22Rv1 (cell line): Measurements from ENCODE around the gene SLC4A1AP.
A peak's percentile ranks its signal among the peaks of the same experiment; 100 is the strongest.
"Not testable (repeated sequence)": the region's sequence is repeated elsewhere in the genome, so short reads cannot be mapped to it uniquely, and the experiment has no call there.

Source experiments
- H3K27ac ChIP-seq: fragments of 450-650 bp; 2 replicates; pipeline ENCODE4 v1.5.1; 2017
- CTCF ChIP-seq: fragments of 450-650 bp; IDR thresholded peaks from 2 replicates; pipeline ENCODE4 v1.5.1; 2017; ENCODE audit warnings: mild to moderate bottlenecking
- ZFX ChIP-seq: fragments of 450-650 bp; IDR thresholded peaks from 2 replicates; pipeline ENCODE4 v1.6.1; 2017; ENCODE audit warnings: antibody characterized with exemption, borderline replicate concordance

Gene SLC4A1AP

DNA sequence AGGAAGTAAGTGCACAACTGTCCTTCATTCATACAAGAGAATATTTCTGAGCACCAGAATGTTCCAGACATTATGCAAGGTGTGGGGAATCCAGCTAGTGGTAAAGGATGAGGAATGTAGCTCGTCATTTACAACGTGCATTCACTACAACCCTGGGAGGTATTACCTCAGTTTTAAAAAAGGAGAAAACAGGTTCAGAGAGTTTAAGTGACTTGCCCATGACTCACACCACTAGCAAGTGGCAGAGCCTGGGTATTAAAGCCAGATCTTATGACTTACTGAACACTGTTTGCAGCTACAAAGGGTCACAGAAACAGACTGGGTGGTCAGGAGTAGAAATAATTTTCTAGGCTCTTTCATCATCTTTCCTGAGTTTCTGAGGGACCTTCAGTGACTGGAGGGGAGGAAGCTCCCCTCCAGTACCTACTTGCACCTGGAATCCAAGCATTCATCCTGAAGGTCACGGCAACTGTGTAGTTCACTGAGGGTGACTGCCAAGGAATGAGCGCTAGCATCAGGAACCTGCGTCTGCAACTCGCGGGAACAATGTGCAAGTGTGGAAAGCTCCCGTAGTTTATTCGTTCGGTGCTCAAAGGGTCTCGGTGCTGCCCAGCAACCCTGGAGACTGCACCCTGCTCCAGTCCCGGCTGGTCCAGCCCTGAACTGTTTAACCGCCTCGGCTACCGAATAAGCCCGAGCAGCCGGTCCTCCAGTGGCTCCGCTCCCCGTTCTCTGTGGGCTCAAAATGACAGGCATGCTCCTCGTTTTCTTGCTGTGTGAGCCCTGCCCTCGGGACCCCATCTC lies 35.5 kb upstream of the SLC4A1AP start:
- peak overlapping the region; percentile 50 for H3K27ac ChIP-seq
- no peak for TF ChIP-seq ZFX
- TF ChIP-seq CTCF, result no peak

- TF ChIP-seq CTCF (no peak), ZFX (no peak)
- peak within 1 kb of the TSS; percentile 50 for H3K27ac ChIP-seq
Measured at GRCh38 chr2:27628767-27629709, 34.7 kb upstream of the SLC4A1AP start, which contains the start of the genes CCDC121 and GPN1. Gene CCDC121, minus strand, starts transcription at chr2:27629012. Its CDS starts 1,213 bp downstream, at chr2:27627799. Gene GPN1, plus strand, starts transcription at chr2:27629050. Its CDS starts 9 bp downstream, at chr2:27629059.

GRCh38 chr2:27630257-27630656 lies 33.4 kb upstream of the SLC4A1AP start:
- H3K27ac ChIP-seq, result not testable (repeated sequence)

GRCh38 chr2:27634291-27634690 lies 29.4 kb upstream of the SLC4A1AP start:
- H3K27ac ChIP-seq, result no peak overlapping the region
- TF ChIP-seq ZFX (no peak), CTCF (no peak)

- no peak overlapping the region for H3K27ac ChIP-seq
- TF ChIP-seq ZFX (no peak), CTCF (no peak)
Measured at GRCh38 chr2:27636766-27637165, 26.9 kb upstream of the SLC4A1AP start.

- no peak overlapping the region for H3K27ac ChIP-seq
- TF ChIP-seq CTCF, result no peak
- TF ChIP-seq ZFX, result no peak
Measured at GRCh38 chr2:27638037-27638637, 25.6 kb upstream of the SLC4A1AP start.

DNA sequence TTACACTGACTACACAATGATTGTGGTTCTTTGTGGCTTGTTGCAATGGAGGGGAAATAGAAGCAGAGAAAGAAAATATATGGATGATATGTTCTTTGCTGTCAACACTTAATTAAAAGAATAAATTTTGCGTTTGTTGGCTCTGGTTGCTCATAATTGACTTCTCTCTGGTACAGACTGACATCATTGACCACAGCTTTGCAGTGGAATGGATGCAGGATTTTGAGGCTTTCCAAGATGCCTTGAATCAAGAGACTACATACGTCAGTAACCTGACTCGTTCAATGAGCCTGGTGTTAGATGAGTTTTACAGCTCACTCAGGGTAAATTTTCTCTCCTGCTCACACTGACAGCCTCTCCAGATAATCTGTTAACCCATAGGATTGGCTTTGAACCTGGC lies 25.0 kb upstream of the SLC4A1AP start:
- no peak overlapping the region for H3K27ac ChIP-seq
- TF ChIP-seq CTCF, result no peak
- no peak for TF ChIP-seq ZFX
